ENCODE data around the gene FBH1.

- TF ChIP-seq EP300 (IDR thresholded peaks at IDR 0.05) (no peak), POLR2A (IDR thresholded peaks at IDR 0.05) (no peak), CTCF (IDR thresholded peaks at IDR 0.05) (no peak)
Measured at GRCh38 chr10:5900247-5900646, 10.2 kb downstream of the FBH1 start.
